Measurements from ENCODE around the gene THOC5.

Gene THOC5

GRCh38 chr22:29457730-29458129, 95.8 kb downstream of the THOC5 start:
- Histone ChIP-seq H3K9ac (ENCODE audit: low read depth, low read length, poor library complexity, severe bottlenecking) (no peak overlapping the region), H2AFZ (ENCODE audit: low read length) (peak overlapping the region; percentile 55; the same call in 1 of the 2 replicates), H3F3A (ENCODE audit: low read depth) (no peaks in the 10 kb centered on the region), H3K27me3 (ENCODE audit: insufficient read depth, low read length, poor library complexity, severe bottlenecking) (no peaks in the 10 kb centered on the region), H3K79me2 (ENCODE audit: insufficient read depth, low read length) (no peaks in the 10 kb centered on the region), H3K4me1 (ENCODE audit: insufficient read depth, low read length, poor library complexity, severe bottlenecking) (no peaks in the 10 kb centered on the region), H3K4me2 (ENCODE audit: low read depth, low read length, poor library complexity, severe bottlenecking) (no peak overlapping the region), H3K9me3 (ENCODE audit: insufficient read depth, low read depth, low read length) (no peaks in the 10 kb centered on the region), H4K20me1 (ENCODE audit: insufficient read depth, low read length, poor library complexity, severe bottlenecking) (no peaks in the 10 kb centered on the region), H3K36me3 (ENCODE audit: insufficient read depth, low read length) (no peaks in the 10 kb centered on the region), H3K4me3 (ENCODE audit: low read length, poor library complexity, severe bottlenecking) (no peak overlapping the region), H3K9me2 (replicated peaks; ENCODE audit: low read depth, low read length) (no peaks in the 10 kb centered on the region)
- TF ChIP-seq CTCF (conservative IDR thresholded peaks at IDR 0.05; ENCODE audit: low read length) = no peak
- no peak for TF ChIP-seq EZH2phosphoT487 (IDR thresholded peaks at IDR 0.05; ENCODE audit: borderline replicate concordance)

GRCh38 chr22:29456211-29456671, 97.3 kb downstream of the THOC5 start:
- no peaks in the 10 kb centered on the region for H3K27me3 ChIP-seq (ENCODE audit: insufficient read depth, low read length, poor library complexity, severe bottlenecking)
- no peak overlapping the region for H2AFZ ChIP-seq (ENCODE audit: low read length)
- H3K36me3 ChIP-seq (ENCODE audit: insufficient read depth, low read length) = no peaks in the 10 kb centered on the region
- TF ChIP-seq EZH2phosphoT487 (IDR thresholded peaks at IDR 0.05; ENCODE audit: borderline replicate concordance) = no peak
- TF ChIP-seq CTCF (conservative IDR thresholded peaks at IDR 0.05; ENCODE audit: low read length) = no peak
- no peak overlapping the region for H3K4me2 ChIP-seq (ENCODE audit: low read depth, low read length, poor library complexity, severe bottlenecking)
- H3K79me2 ChIP-seq (ENCODE audit: insufficient read depth, low read length) = no peaks in the 10 kb centered on the region
- no peak overlapping the region for H3K4me3 ChIP-seq (ENCODE audit: low read length, poor library complexity, severe bottlenecking)
- no peaks in the 10 kb centered on the region for H3K9me2 ChIP-seq (replicated peaks; ENCODE audit: low read depth, low read length)
- H3K4me1 ChIP-seq (ENCODE audit: insufficient read depth, low read length, poor library complexity, severe bottlenecking) = no peaks in the 10 kb centered on the region
- no peak overlapping the region for H3K9ac ChIP-seq (ENCODE audit: low read depth, low read length, poor library complexity, severe bottlenecking)
- H3F3A ChIP-seq (ENCODE audit: low read depth) = no peaks in the 10 kb centered on the region
- no peaks in the 10 kb centered on the region for H3K9me3 ChIP-seq (ENCODE audit: insufficient read depth, low read depth, low read length)
- no peaks in the 10 kb centered on the region for H4K20me1 ChIP-seq (ENCODE audit: insufficient read depth, low read length, poor library complexity, severe bottlenecking)
